Measurements from ENCODE around the gene PITPNC1.

The PITPNC1 gene

DNA sequence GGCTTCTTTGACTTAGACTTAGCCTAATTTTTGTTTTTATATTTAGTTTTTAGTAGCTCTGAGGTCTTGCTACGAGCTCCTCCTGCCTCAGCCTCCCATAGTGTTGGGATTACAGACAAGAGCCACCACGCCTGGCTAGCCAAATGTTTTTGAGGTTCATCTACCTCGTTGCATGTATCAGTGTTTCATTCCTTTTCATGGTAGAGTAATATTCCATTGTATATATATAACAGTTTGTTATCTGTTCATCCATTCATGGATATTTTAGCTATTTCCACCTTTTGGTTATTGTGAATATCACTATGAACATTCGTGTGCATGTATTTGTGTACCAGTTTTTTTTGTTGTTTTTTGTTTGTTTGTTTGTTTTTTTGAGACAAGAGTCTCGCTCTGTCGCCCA is 352.8 kb downstream of the PITPNC1 start:
- Histone ChIP-seq H3K4me3 (ENCODE audit: low read length in 2 of 2) (no peak overlapping the region), H3K36me3 (ENCODE audit: control insufficient read depth in 2 of 2, insufficient read depth in 2 of 2, low read length in 2 of 2) (peaks cover 37 to 58% of the 10 kb centered on the region in 2 donors), H3K27ac (ENCODE audit: low read length) (no peak overlapping the region), H3K4me1 (ENCODE audit: control insufficient read depth, insufficient read depth, low read length) (no peaks in the 10 kb centered on the region), H3K27me3 (ENCODE audit: control insufficient read depth in 1 of 2, insufficient read depth in 2 of 2, low read length in 2 of 2) (no peaks in the 10 kb centered on the region), H3K9me3 (ENCODE audit: control insufficient read depth in 2 of 2, low read length in 2 of 2) (no peaks in the 10 kb centered on the region), H3K9ac (ENCODE audit: low read length in 2 of 2) (no peak overlapping the region)

DNA sequence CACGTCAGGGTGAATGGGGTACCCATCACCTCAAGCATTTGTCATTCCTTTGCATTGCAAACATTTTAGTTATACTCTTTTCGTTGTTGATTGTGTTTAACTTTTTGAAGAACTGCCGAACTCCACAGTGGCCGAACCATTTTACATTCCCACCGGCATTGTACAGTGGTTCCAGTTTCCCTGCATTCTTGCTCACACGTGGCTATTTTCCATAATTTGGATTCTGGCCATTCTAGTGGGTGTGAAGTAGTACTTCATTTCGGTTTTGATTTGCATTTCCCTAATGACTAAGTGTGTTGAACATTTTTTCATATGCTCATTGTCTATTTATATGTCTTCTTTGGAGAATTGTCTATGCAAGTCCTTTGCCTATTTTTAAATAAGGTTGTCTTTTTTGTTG is 353.6 kb downstream of the PITPNC1 start:
- Histone ChIP-seq H3K4me1 (ENCODE audit: control insufficient read depth, insufficient read depth, low read length) (no peaks in the 10 kb centered on the region), H3K4me3 (ENCODE audit: low read length in 2 of 2) (no peak overlapping the region), H3K27ac (ENCODE audit: low read length) (no peak overlapping the region), H3K27me3 (ENCODE audit: control insufficient read depth in 1 of 2, insufficient read depth in 2 of 2, low read length in 2 of 2) (no peaks in the 10 kb centered on the region), H3K9me3 (ENCODE audit: control insufficient read depth in 2 of 2, low read length in 2 of 2) (no peaks in the 10 kb centered on the region), H3K9ac (ENCODE audit: low read length in 2 of 2) (no peak overlapping the region), H3K36me3 (ENCODE audit: control insufficient read depth in 2 of 2, insufficient read depth in 2 of 2, low read length in 2 of 2) (peaks cover 29 to 54% of the 10 kb centered on the region in 2 donors)

DNA sequence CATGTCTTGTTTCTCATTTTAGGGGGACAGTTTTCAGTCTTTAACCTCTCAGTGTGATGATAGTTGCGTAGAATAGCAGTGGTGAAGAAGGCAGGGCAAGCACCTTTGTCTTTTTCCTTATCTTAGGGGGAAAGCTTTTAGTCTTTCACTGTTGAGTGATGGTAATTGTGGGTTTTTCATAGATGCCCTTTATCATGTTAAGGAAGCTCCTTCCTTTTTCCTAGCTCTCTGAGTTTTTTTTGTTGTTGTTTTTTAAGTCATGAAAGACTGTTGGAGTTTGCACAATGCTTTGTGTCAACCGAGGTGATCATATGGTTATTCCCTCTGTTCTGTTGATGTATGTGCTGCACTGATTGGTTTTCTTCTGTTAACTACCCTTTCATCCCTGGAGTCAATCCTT is 356.4 kb downstream of the PITPNC1 start:
- H3K9me3 ChIP-seq (ENCODE audit: control insufficient read depth in 2 of 2, low read length in 2 of 2): no peaks in the 10 kb centered on the region
- no peak overlapping the region for H3K9ac ChIP-seq (ENCODE audit: low read length in 2 of 2)
- H3K4me1 ChIP-seq (ENCODE audit: control insufficient read depth, insufficient read depth, low read length): no peaks in the 10 kb centered on the region
- peaks cover 37 to 59% of the 10 kb centered on the region in 2 donors for H3K36me3 ChIP-seq (ENCODE audit: control insufficient read depth in 2 of 2, insufficient read depth in 2 of 2, low read length in 2 of 2)
- H3K4me3 ChIP-seq (ENCODE audit: low read length in 2 of 2): no peak overlapping the region
- no peak overlapping the region for H3K27ac ChIP-seq (ENCODE audit: low read length)
- H3K27me3 ChIP-seq (ENCODE audit: control insufficient read depth in 1 of 2, insufficient read depth in 2 of 2, low read length in 2 of 2): no peaks in the 10 kb centered on the region

DNA sequence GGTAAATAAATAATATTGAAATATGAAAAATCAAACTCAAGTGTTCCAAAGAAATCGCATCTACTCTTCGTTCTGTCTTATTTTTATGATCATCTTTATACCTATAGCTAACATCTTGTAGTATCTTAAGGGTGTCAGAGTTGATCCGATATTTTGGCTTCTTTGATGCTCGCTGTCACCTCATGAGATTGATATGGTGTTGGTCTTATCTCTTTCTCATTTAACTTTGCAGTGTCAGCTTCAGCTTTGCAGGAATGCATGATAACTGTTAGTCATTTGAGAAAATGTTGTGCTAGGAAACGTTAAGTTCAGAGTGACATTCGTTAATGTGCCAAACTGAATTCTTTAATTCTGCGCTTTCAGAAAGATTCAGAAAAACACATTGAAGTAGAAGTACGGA is 360.1 kb downstream of the PITPNC1 start:
- no peak overlapping the region for H3K4me3 ChIP-seq (ENCODE audit: low read length in 2 of 2)
- H3K36me3 ChIP-seq (ENCODE audit: control insufficient read depth in 2 of 2, insufficient read depth in 2 of 2, low read length in 2 of 2): peaks cover 45 to 59% of the 10 kb centered on the region in 2 donors
- no peak overlapping the region for H3K9ac ChIP-seq (ENCODE audit: low read length in 2 of 2)
- no peak overlapping the region for H3K27ac ChIP-seq (ENCODE audit: low read length)
- no peaks in the 10 kb centered on the region for H3K27me3 ChIP-seq (ENCODE audit: control insufficient read depth in 1 of 2, insufficient read depth in 2 of 2, low read length in 2 of 2)
- no peaks in the 10 kb centered on the region for H3K4me1 ChIP-seq (ENCODE audit: control insufficient read depth, insufficient read depth, low read length)
- no peaks in the 10 kb centered on the region for H3K9me3 ChIP-seq (ENCODE audit: control insufficient read depth in 2 of 2, low read length in 2 of 2)

DNA sequence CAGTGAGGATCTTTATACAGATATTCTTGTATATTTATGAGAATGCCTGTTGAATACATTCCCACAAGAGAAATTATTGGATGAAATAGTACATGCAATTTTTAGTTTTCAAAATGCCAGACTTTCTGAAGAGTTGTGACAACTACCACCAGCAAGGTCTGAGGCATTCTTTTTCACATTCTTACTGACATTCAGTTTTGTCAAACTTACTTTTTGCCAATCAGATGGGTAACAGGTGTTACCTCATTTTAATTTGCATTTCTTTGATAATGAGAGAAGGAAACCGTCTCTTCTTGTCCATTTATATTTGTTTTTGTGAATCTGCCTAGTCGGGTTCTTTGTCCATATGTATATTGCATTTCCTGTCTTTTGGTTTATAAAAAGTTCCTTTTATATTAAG is 364.9 kb downstream of the PITPNC1 start:
- H3K4me3 ChIP-seq (ENCODE audit: low read length in 2 of 2): no peak overlapping the region
- H3K4me1 ChIP-seq (ENCODE audit: control insufficient read depth, insufficient read depth, low read length): no peaks in the 10 kb centered on the region
- no peaks in the 10 kb centered on the region for H3K9me3 ChIP-seq (ENCODE audit: control insufficient read depth in 2 of 2, low read length in 2 of 2)
- H3K9ac ChIP-seq (ENCODE audit: low read length in 2 of 2): no peak overlapping the region
- H3K36me3 ChIP-seq (ENCODE audit: control insufficient read depth in 2 of 2, insufficient read depth in 2 of 2, low read length in 2 of 2): peaks cover 43 to 44% of the 10 kb centered on the region in 2 donors
- no peaks in the 10 kb centered on the region for H3K27me3 ChIP-seq (ENCODE audit: control insufficient read depth in 1 of 2, insufficient read depth in 2 of 2, low read length in 2 of 2)
- H3K27ac ChIP-seq (ENCODE audit: low read length): no peak overlapping the region

Data from stomach smooth muscle (tissue), 2 donors.